K562 (cell line): Measurements from ENCODE around the gene SLC5A5. TPM values are rescaled to one million over a fixed set of nuclear protein-coding genes. Genes with fewer than 3 reads are reported as not detected.

Experiments used
- ATF6 ChIP-seq: sonication (generic); formaldehyde crosslinking; IDR thresholded peaks from 2 replicates; pipeline ENCODE4 v1.4.0; 2020; ENCODE audit warnings: mild to moderate bottlenecking, missing genetic modification reagents
- CAMTA2 ChIP-seq: fragments of 250-450 bp; sonication (Bioruptor Pico); conservative IDR thresholded peaks from 2 replicates; pipeline ENCODE4 v1.5.1; 2022
- DLX4 ChIP-seq: fragments of 250-450 bp; sonication (Bioruptor Pico); IDR thresholded peaks from 2 replicates; pipeline ENCODE4 v1.6.1; 2021; ENCODE audit warnings: mild to moderate bottlenecking
- ESRRB ChIP-seq: fragments of 250-450 bp; sonication (Bioruptor Pico); IDR thresholded peaks from 2 replicates; pipeline ENCODE4 v1.5.0; 2020; ENCODE audit warnings: mild to moderate bottlenecking, moderate library complexity, borderline replicate concordance
- ETV1 ChIP-seq: fragments of 450-650 bp; conservative IDR thresholded peaks from 2 replicates; pipeline ENCODE4 v1.6.1; 2016; ENCODE audit warnings: missing genetic modification characterization, control low read depth, low read depth, missing compliant biosample characterization
- HCFC1 ChIP-seq: IDR thresholded peaks from 2 replicates; pipeline ENCODE4 v1.6.1; 2012; ENCODE audit warnings: low read depth, low read length, improper control_type of control experiment
- NR1H2 ChIP-seq: sonication (generic); formaldehyde crosslinking; IDR thresholded peaks from 2 replicates; pipeline ENCODE4 v1.4.0; 2020; ENCODE audit warnings: mild to moderate bottlenecking, missing genetic modification reagents
- RAD21 ChIP-seq, 2 experiments: fragments of 250-450 bp in 1 of 2; fragments of 450-650 bp in 1 of 2; sonication (Bioruptor Pico) in 1 of 2; formaldehyde crosslinking in 1 of 2; IDR thresholded peaks in 1 of 2; conservative IDR thresholded peaks in 1 of 2; 2 replicates each; pipeline versions ENCODE4 v1.4.0 to v1.8.0; 2020 to 2022; ENCODE audit warnings: mild to moderate bottlenecking in 2 of 2, moderate library complexity in 1 of 2
- SNRNP70 ChIP-seq: fragments of 200-400 bp; formaldehyde crosslinking; optimal IDR thresholded peaks from 2 replicates; pipeline ENCODE3; 2017; ENCODE audit warnings: low read depth, low read length
- ZBTB1 ChIP-seq: sonication (generic); formaldehyde crosslinking; IDR thresholded peaks from 2 replicates; pipeline ENCODE4 v1.8.1; 2023; ENCODE audit warnings: missing genetic modification reagents, low read depth, mild to moderate bottlenecking, borderline replicate concordance
- ZNF324 ChIP-seq: fragments of 250-450 bp; sonication (Bioruptor Pico); IDR thresholded peaks from 2 replicates; pipeline ENCODE4 v1.4.0; 2020; ENCODE audit warnings: mild to moderate bottlenecking
- ZNF696 ChIP-seq: fragments of 250-450 bp; sonication (Bioruptor Pico); conservative IDR thresholded peaks from 2 replicates; pipeline ENCODE4 v1.4.0; 2020; ENCODE audit warnings: mild to moderate bottlenecking, moderate library complexity
- ZNF717 ChIP-seq: fragments of 250-450 bp; sonication (Bioruptor Pico); IDR thresholded peaks from 2 replicates; pipeline ENCODE4 v1.5.0; 2021
- polyA plus RNA-seq, 8 experiments: library from polyadenylated mRNA; depleted of rRNA in 4 of 8; stranded (reverse) in 5 of 8; unstranded in 3 of 8; fragments of >200 nt; fragmentation: Nextera tagmentation in 2 of 8; fragmentation: Illumina TruSeq in 1 of 8; extraction: Ambion mirVana in 2 of 8; extraction: Trizol in 1 of 8; gene quantifications; 2 replicates each; pipeline versions ENCODE4 v1.2.1 to v1.2.3, GENCODE V29; 2011 to 2014; ENCODE audit warnings: inconsistent platforms in 1 of 8, missing spikeins in 1 of 8
- total RNA-seq, 7 experiments: library from RNA; depleted of rRNA in 6 of 7; stranded (reverse); fragments of >200 nt in 6 of 7; fragmentation: Illumina TruSeq in 2 of 7; extraction: Trizol in 2 of 7; gene quantifications; 2 replicates each; pipeline versions ENCODE4 v1.2.1 to v1.2.3, GENCODE V29; 2011 to 2021; ENCODE audit warnings: low replicate concordance in 1 of 7
- TF ChIP-seq, protein P1 (sequence below), 3 experiments: fragments of 200-800 bp in 1 of 3; fragments of 250-450 bp in 1 of 3; fragments of 450-650 bp in 1 of 3; sonication (Bioruptor Pico) in 1 of 3; sonication (Bioruptor generic) in 1 of 3; formaldehyde crosslinking in 1 of 3; IDR thresholded peaks; 2 replicates each; pipeline versions ENCODE4 v1.6.1 to v1.8.0; 2016 to 2022; ENCODE audit warnings: mild to moderate bottlenecking in 2 of 3, missing genetic modification characterization in 2 of 3, missing compliant biosample characterization in 1 of 3, moderate library complexity in 1 of 3
- TF ChIP-seq, protein P2 (sequence below): fragments of 450-650 bp; IDR thresholded peaks from 2 replicates; pipeline ENCODE4 v1.6.1; 2017; ENCODE audit warnings: mild to moderate bottlenecking, moderate library complexity
- TF ChIP-seq, protein P3 (sequence below): fragments of 250-450 bp; sonication (Bioruptor Pico); IDR thresholded peaks from 2 replicates; pipeline ENCODE4 v1.8.0; 2021; ENCODE audit warnings: borderline replicate concordance, mild to moderate bottlenecking, moderate library complexity; ENCODE audit not compliant: poor library complexity, severe bottlenecking

SLC5A5 gene
- total and polyA plus RNA-seq, 9 of the 15 experiments (the other 6 are each of a cell fraction or from before 2014, with no cell fraction given): 0.10 to 0.73 (median 0.23) TPM

- TF ChIP-seq HCFC1: peak; percentile 94
- TF ChIP-seq ZBTB1 (CRISPR knock-in tag): no peak; the same call in 1 of the 2 replicates
- TF ChIP-seq, protein P1, sequence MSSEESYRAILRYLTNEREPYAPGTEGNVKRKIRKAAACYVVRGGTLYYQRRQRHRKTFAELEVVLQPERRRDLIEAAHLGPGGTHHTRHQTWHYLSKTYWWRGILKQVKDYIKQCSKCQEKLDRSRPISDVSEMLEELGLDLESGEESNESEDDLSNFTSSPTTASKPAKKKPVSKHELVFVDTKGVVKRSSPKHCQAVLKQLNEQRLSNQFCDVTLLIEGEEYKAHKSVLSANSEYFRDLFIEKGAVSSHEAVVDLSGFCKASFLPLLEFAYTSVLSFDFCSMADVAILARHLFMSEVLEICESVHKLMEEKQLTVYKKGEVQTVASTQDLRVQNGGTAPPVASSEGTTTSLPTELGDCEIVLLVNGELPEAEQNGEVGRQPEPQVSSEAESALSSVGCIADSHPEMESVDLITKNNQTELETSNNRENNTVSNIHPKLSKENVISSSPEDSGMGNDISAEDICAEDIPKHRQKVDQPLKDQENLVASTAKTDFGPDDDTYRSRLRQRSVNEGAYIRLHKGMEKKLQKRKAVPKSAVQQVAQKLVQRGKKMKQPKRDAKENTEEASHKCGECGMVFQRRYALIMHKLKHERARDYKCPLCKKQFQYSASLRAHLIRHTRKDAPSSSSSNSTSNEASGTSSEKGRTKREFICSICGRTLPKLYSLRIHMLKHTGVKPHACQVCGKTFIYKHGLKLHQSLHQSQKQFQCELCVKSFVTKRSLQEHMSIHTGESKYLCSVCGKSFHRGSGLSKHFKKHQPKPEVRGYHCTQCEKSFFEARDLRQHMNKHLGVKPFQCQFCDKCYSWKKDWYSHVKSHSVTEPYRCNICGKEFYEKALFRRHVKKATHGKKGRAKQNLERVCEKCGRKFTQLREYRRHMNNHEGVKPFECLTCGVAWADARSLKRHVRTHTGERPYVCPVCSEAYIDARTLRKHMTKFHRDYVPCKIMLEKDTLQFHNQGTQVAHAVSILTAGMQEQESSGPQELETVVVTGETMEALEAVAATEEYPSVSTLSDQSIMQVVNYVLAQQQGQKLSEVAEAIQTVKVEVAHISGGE (CRISPR knock-in tag; IDR thresholded peaks at IDR 0.05): peak in 1 of 3 experiments; percentile 93; a peak in 2 of 6 replicates
- TF ChIP-seq ESRRB: no peak
- no peak for TF ChIP-seq ZNF696
- TF ChIP-seq ZNF717 (CRISPR knock-in tag): no peak
- TF ChIP-seq NR1H2 (CRISPR knock-in tag): no peak
- no peak for TF ChIP-seq CAMTA2 (CRISPR knock-in tag)
- TF ChIP-seq, protein P2, sequence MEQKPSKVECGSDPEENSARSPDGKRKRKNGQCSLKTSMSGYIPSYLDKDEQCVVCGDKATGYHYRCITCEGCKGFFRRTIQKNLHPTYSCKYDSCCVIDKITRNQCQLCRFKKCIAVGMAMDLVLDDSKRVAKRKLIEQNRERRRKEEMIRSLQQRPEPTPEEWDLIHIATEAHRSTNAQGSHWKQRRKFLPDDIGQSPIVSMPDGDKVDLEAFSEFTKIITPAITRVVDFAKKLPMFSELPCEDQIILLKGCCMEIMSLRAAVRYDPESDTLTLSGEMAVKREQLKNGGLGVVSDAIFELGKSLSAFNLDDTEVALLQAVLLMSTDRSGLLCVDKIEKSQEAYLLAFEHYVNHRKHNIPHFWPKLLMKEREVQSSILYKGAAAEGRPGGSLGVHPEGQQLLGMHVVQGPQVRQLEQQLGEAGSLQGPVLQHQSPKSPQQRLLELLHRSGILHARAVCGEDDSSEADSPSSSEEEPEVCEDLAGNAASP: no peak
- TF ChIP-seq ZNF324 (CRISPR knock-in tag): peak; percentile 62; the same call in 1 of the 2 replicates
- TF ChIP-seq RAD21 (CRISPR knock-in tag; conservative IDR thresholded peaks at IDR 0.05 in 1 of 2, IDR thresholded peaks at IDR 0.05 in 1 of 2): peak; percentile 98 to 99
- no peak for TF ChIP-seq SNRNP70
- TF ChIP-seq ETV1 (tag): no peak
- no peak for TF ChIP-seq ATF6 (CRISPR knock-in tag)
- TF ChIP-seq DLX4: no peak
- TF ChIP-seq, protein P3, sequence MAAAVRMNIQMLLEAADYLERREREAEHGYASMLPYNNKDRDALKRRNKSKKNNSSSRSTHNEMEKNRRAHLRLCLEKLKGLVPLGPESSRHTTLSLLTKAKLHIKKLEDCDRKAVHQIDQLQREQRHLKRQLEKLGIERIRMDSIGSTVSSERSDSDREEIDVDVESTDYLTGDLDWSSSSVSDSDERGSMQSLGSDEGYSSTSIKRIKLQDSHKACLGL (CRISPR knock-in tag): peak; percentile 97
Observed at GRCh38 chr19:17932485-17933338, 61.0 kb downstream of the SLC5A5 start, which contains the start of gene CCDC124 (continued).
